Suprapubic skin (tissue), 4 donors: Measurements from ENCODE around the gene CAPN9. TPM values are rescaled to one million over a fixed set of nuclear protein-coding genes. Genes with fewer than 3 reads are reported as not detected.

Experiments used
- DNase-seq, 2 donors: peaks; one replicate each; pipeline ENCODE4 v3.0.0-alpha.2; 2019; ENCODE audit warnings: low spot score in 2 of 2
- H3K27ac ChIP-seq: fragments of 200-600 bp; sonication (generic); one replicate; pipeline ENCODE4 v1.5.1; 2019
- H3K27me3 ChIP-seq: fragments of 200-600 bp; sonication (generic); one replicate; pipeline ENCODE4 v1.5.1; 2019
- H3K36me3 ChIP-seq: fragments of 200-600 bp; sonication (generic); one replicate; pipeline ENCODE4 v1.5.1; 2019
- H3K4me1 ChIP-seq: fragments of 200-600 bp; sonication (generic); one replicate; pipeline ENCODE4 v1.5.1; 2019
- H3K4me3 ChIP-seq: fragments of 200-600 bp; sonication (generic); one replicate; pipeline ENCODE4 v1.5.1; 2019; ENCODE audit warnings: mild to moderate bottlenecking
- H3K9me3 ChIP-seq: fragments of 200-600 bp; sonication (generic); one replicate; pipeline ENCODE4 v1.5.1; 2019
- CTCF ChIP-seq, 2 donors: fragments of 200-600 bp in 1 of 2; fragments of 450-650 bp in 1 of 2; sonication (generic) in 1 of 2; IDR thresholded peaks; one replicate each; pipeline ENCODE4 v1.5.1; 2016 to 2019; ENCODE audit warnings: antibody characterized with exemption in 2 of 2, mild to moderate bottlenecking in 1 of 2, moderate library complexity in 1 of 2
- EP300 ChIP-seq: sonication (generic); formaldehyde crosslinking; IDR thresholded peaks from one replicate; pipeline ENCODE4 v1.6.1; 2017; ENCODE audit warnings: antibody characterized with exemption
- POLR2A ChIP-seq, 2 donors: fragments of 450-650 bp; IDR thresholded peaks; one replicate each; pipeline ENCODE4 v1.6.1; 2017; ENCODE audit warnings: antibody characterized with exemption in 2 of 2, mild to moderate bottlenecking in 2 of 2, moderate library complexity in 2 of 2
- POLR2AphosphoS5 ChIP-seq, 3 donors: sonication (generic); formaldehyde crosslinking; IDR thresholded peaks; one replicate each; pipeline ENCODE4 v1.6.1; 2017; ENCODE audit warnings: antibody characterized with exemption in 3 of 3
- WGBS: methylation state at CpG from one replicate; pipeline ENCODE4 v1.1.5; 2018; 5-methylcytosine and 5-hydroxymethylcytosine counted together
- total RNA-seq, 4 donors: library from RNA; depleted of rRNA; stranded (reverse); fragments of >200 nt; gene quantifications; one replicate each; pipeline ENCODE4 v1.1.0, GENCODE V29; 2016

The CAPN9 gene
- total RNA-seq, 4 donors from 2014 or later = 0.48 to 4.2 TPM; not detected in 2

GRCh38 chr1:230791986-230792564 is 44.9 kb downstream of the CAPN9 start:
- no peaks in the 10 kb centered on the region for H3K9me3 ChIP-seq
- no peak overlapping the region for H3K27ac ChIP-seq
- H3K36me3 ChIP-seq = no peaks in the 10 kb centered on the region
- WGBS = 77% methylated on average over 5 of the region's 5 CpGs
- no peaks in the 10 kb centered on the region for H3K27me3 ChIP-seq
- H3K4me3 ChIP-seq = no peak overlapping the region
- DNase-seq = no peak
- TF ChIP-seq EP300 (no peak), CTCF (IDR thresholded peaks at IDR 0.05) (no peak), POLR2A (IDR thresholded peaks at IDR 0.05) (no peak), POLR2AphosphoS5 (IDR thresholded peaks at IDR 0.05) (no peak)
- H3K4me1 ChIP-seq = no peaks in the 10 kb centered on the region

- Histone ChIP-seq H3K27ac (no peak overlapping the region), H3K4me3 (no peak overlapping the region), H3K36me3 (no peaks in the 10 kb centered on the region), H3K9me3 (no peaks in the 10 kb centered on the region), H3K27me3 (no peaks in the 10 kb centered on the region), H3K4me1 (no peaks in the 10 kb centered on the region)
- DNase-seq = no peak
- TF ChIP-seq POLR2AphosphoS5 (IDR thresholded peaks at IDR 0.05) (no peak), CTCF (IDR thresholded peaks at IDR 0.05) (no peak), EP300 (no peak), POLR2A (IDR thresholded peaks at IDR 0.05) (no peak)
- WGBS = 88% methylated on average over 13 of the region's 13 CpGs
Measured at GRCh38 chr1:230792691-230793462, 45.7 kb downstream of the CAPN9 start.

GRCh38 chr1:230793463-230793745 is 46.2 kb downstream of the CAPN9 start:
- Histone ChIP-seq H3K4me3 (no peak overlapping the region), H3K9me3 (no peaks in the 10 kb centered on the region), H3K27me3 (no peaks in the 10 kb centered on the region), H3K4me1 (no peaks in the 10 kb centered on the region), H3K36me3 (no peaks in the 10 kb centered on the region), H3K27ac (no peak overlapping the region)
- 94% methylated on average over 9 of the region's 9 CpGs for WGBS
- TF ChIP-seq POLR2AphosphoS5 (IDR thresholded peaks at IDR 0.05) (no peak), EP300 (no peak), CTCF (IDR thresholded peaks at IDR 0.05) (no peak), POLR2A (IDR thresholded peaks at IDR 0.05) (no peak)
- no peak for DNase-seq

GRCh38 chr1:230794431-230794830 is 47.2 kb downstream of the CAPN9 start:
- no peaks in the 10 kb centered on the region for H3K9me3 ChIP-seq
- no peaks in the 10 kb centered on the region for H3K36me3 ChIP-seq
- no peak overlapping the region for H3K4me3 ChIP-seq
- 42% methylated on average over 5 of the region's 5 CpGs for WGBS
- H3K27me3 ChIP-seq = no peaks in the 10 kb centered on the region
- DNase-seq = no peak
- TF ChIP-seq POLR2AphosphoS5 (IDR thresholded peaks at IDR 0.05) = no peak
- H3K4me1 ChIP-seq = no peaks in the 10 kb centered on the region
- H3K27ac ChIP-seq = no peak overlapping the region

GRCh38 chr1:230794871-230795605 is 47.9 kb downstream of the CAPN9 start:
- DNase-seq = no peak

More at GRCh38 chr1:230794871-230795605, 47.9 kb downstream of the CAPN9 start:
- H3K36me3 ChIP-seq = no peaks in the 10 kb centered on the region
- TF ChIP-seq POLR2AphosphoS5 (IDR thresholded peaks at IDR 0.05) (no peak), EP300 (no peak), CTCF (IDR thresholded peaks at IDR 0.05) (no peak), POLR2A (IDR thresholded peaks at IDR 0.05) (no peak)
- no peak overlapping the region for H3K4me3 ChIP-seq
- 90% methylated on average over 19 of the region's 19 CpGs for WGBS
- no peaks in the 10 kb centered on the region for H3K9me3 ChIP-seq
- no peaks in the 10 kb centered on the region for H3K27me3 ChIP-seq
- H3K27ac ChIP-seq = no peak overlapping the region
- H3K4me1 ChIP-seq = no peaks in the 10 kb centered on the region
